ACC112 (cell line): Measurements from ENCODE around the gene SAMD11.

Experiments used
- H2AFZ ChIP-seq: fragments of 200-600 bp; sonication (generic); one replicate; pipeline ENCODE4 v1.6.0; 2017; ENCODE audit warnings: antibody characterized with exemption, low read length; ENCODE audit not compliant: unreplicated experiment
- H3K27ac ChIP-seq: fragments of 200-600 bp; sonication (generic); 2 replicates; pipeline ENCODE4 v1.5.1; 2014; ENCODE audit warnings: low read depth, mild to moderate bottlenecking, antibody characterized with exemption, low read length, moderate library complexity
- H3K27me3 ChIP-seq: fragments of 200-600 bp; sonication (generic); 2 replicates; pipeline ENCODE4 v1.6.1; 2014; ENCODE audit warnings: mild to moderate bottlenecking, antibody characterized with exemption, low read length, moderate library complexity, mixed read lengths; ENCODE audit not compliant: insufficient read depth
- H3K36me3 ChIP-seq: fragments of 200-600 bp; sonication (generic); 2 replicates; pipeline ENCODE4 v1.6.1; 2016; ENCODE audit warnings: mild to moderate bottlenecking, antibody characterized with exemption, low read length, moderate library complexity, mixed read lengths; ENCODE audit not compliant: insufficient read depth
- H3K4me1 ChIP-seq: fragments of 200-600 bp; sonication (generic); one replicate; pipeline ENCODE4 v1.6.1; 2016; ENCODE audit warnings: low read length, mixed read lengths; ENCODE audit not compliant: insufficient read depth, unreplicated experiment, control insufficient read depth
- H3K4me3 ChIP-seq: fragments of 200-600 bp; sonication (generic); 2 replicates; pipeline ENCODE4 v1.5.1; 2014; ENCODE audit warnings: mild to moderate bottlenecking, low read depth, low read length
- H3K79me2 ChIP-seq: fragments of 200-600 bp; sonication (generic); one replicate; pipeline ENCODE4 v1.6.0; 2016; ENCODE audit warnings: low read length; ENCODE audit not compliant: control insufficient read depth, unreplicated experiment, insufficient read depth

The SAMD11 gene

DNA sequence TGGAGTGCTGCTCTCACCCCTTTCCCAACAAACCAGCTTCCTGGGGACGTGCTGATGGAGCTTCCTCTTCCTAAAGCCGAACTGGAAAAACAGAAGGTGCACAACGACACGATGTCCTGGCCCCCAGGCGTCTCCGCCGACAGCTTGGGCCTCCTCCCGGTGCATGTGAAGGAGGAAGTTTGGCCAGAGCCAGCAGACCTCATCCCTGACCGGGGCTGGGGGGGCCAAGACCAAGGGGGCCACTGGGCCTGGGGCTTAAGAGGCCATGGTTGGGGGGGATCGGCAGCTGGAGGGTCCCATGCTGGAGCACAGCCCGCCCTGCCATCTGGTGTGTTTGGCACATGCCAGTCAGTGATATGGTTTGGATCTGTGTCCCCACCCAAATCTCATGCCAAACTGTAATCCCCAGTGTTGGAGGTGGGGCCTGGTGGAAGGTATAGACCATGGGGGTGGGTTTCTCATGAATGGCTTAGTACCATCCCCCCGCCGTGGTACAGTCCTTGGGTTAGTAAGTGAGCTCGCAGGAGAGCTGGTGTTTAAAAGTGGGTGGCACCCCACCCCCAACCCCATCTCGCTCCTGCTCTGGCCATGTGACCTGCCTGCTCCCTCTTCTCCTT is 69.8 kb downstream of the SAMD11 start:
- Histone ChIP-seq H3K27me3 (peaks cover 9% of the 10 kb centered on the region; the same call in 1 of the 2 replicates), H3K4me1 (no peaks in the 10 kb centered on the region)

More for the DNA sequence above, 69.8 kb downstream of the SAMD11 start:
- Histone ChIP-seq H3K4me3 (no peak overlapping the region), H2AFZ (no peak overlapping the region), H3K79me2 (no peaks in the 10 kb centered on the region), H3K36me3 (no peaks in the 10 kb centered on the region), H3K27ac (no peak overlapping the region)
